ENCODE measurements around the gene SOS1.
"Not testable (repeated sequence)": the region's sequence is repeated elsewhere in the genome, so short reads cannot be mapped to it uniquely, and the experiment has no call there.

SOS1 gene

GRCh38 chr2:39068299-39069135 is 52.3 kb downstream of the SOS1 start:
- no peak overlapping the region for H3K4me3 ChIP-seq (ENCODE audit: low read depth, low read length)
- TF ChIP-seq CTCF (IDR thresholded peaks at IDR 0.05; ENCODE audit: low read depth, low read length) = no peak

- no peak for TF ChIP-seq CTCF (IDR thresholded peaks at IDR 0.05; ENCODE audit: low read depth, low read length)
- H3K4me3 ChIP-seq (ENCODE audit: low read depth, low read length) = no peak overlapping the region
Observed at GRCh38 chr2:39065616-39066015, 55.2 kb downstream of the SOS1 start.

GRCh38 chr2:39062320-39062719 is 58.5 kb downstream of the SOS1 start:
- no peak overlapping the region for H3K4me3 ChIP-seq (ENCODE audit: low read depth, low read length)
- TF ChIP-seq CTCF (IDR thresholded peaks at IDR 0.05; ENCODE audit: low read depth, low read length) = no peak

- no peak overlapping the region for H3K4me3 ChIP-seq (ENCODE audit: low read depth, low read length)
- no peak for TF ChIP-seq CTCF (IDR thresholded peaks at IDR 0.05; ENCODE audit: low read depth, low read length)
Observed at GRCh38 chr2:39061280-39061679, 59.6 kb downstream of the SOS1 start.

- H3K4me3 ChIP-seq (ENCODE audit: low read depth, low read length) = no peak overlapping the region
- TF ChIP-seq CTCF (IDR thresholded peaks at IDR 0.05; ENCODE audit: low read depth, low read length) = no peak
Observed at GRCh38 chr2:39059366-39059952, 61.4 kb downstream of the SOS1 start.

- TF ChIP-seq CTCF (IDR thresholded peaks at IDR 0.05; ENCODE audit: low read depth, low read length) = no peak
Observed at GRCh38 chr2:39058101-39058500, 62.8 kb downstream of the SOS1 start.

GRCh38 chr2:39052665-39053064 is 68.2 kb downstream of the SOS1 start:
- H3K4me3 ChIP-seq (ENCODE audit: low read depth, low read length) = not testable (repeated sequence)

More at GRCh38 chr2:39058101-39058500, 62.8 kb downstream of the SOS1 start:
- no peak overlapping the region for H3K4me3 ChIP-seq (ENCODE audit: low read depth, low read length)
